Naive thymus-derived CD4-positive, alpha-beta T cell (primary cell): ENCODE results near the gene NOP16. TPM values are rescaled to one million over a fixed set of nuclear protein-coding genes. Genes with fewer than 3 reads are reported as not detected.

ENCODE experiments used
- ATAC-seq: fragments of 150-1000 bp; cut with Tn5 transposase; 2 replicates; pipeline ENCODE4 v1.10.0; 2021; ENCODE audit warnings: mild to moderate bottlenecking, moderate library complexity
- CTCF ChIA-PET: fragments of 350-600 bp; sonication (Branson Sonifier 250); formaldehyde crosslinking; loops from one replicate; lab custom pipeline; 2021; ENCODE audit warnings: antibody characterized with exemption; lab: Charles Lee
- POLR2A ChIA-PET: fragments of 350-600 bp; sonication (Branson Sonifier 250); formaldehyde crosslinking; loops from one replicate; lab custom pipeline; 2021; ENCODE audit warnings: antibody characterized with exemption, inconsistent platforms; lab: Charles Lee
- DNase-seq, 9 donors: peaks; one replicate each; pipeline versions ENCODE4 v3.0.0 to v3.0.0-alpha.2; 2020 to 2022; ENCODE audit warnings: mixed read lengths in 1 of 9
- H3K27ac ChIP-seq: one replicate; pipeline ENCODE4 v1.7.0; 2013; ENCODE audit warnings: mild to moderate bottlenecking, low read depth, low read length, moderate library complexity
- H3K27me3 ChIP-seq, 2 donors: one replicate each; pipeline ENCODE4 v1.7.0; 2013; ENCODE audit warnings: low read length in 2 of 2, mild to moderate bottlenecking in 2 of 2, moderate library complexity in 2 of 2; ENCODE audit not compliant: control insufficient read depth in 2 of 2, insufficient read depth in 2 of 2
- H3K36me3 ChIP-seq, 3 experiments: 1 replicate in 2 of 3; 2 replicates in 1 of 3; pipeline ENCODE4 v1.7.0; 2013; ENCODE audit warnings: low read length in 3 of 3, mild to moderate bottlenecking in 3 of 3, moderate library complexity in 1 of 3; ENCODE audit not compliant: insufficient read depth in 3 of 3, control insufficient read depth in 2 of 3
- H3K4me1 ChIP-seq, 2 donors: one replicate each; pipeline ENCODE4 v1.7.0; 2013; ENCODE audit warnings: low read length in 2 of 2, mild to moderate bottlenecking in 2 of 2, moderate library complexity in 1 of 2; ENCODE audit not compliant: control insufficient read depth in 2 of 2, insufficient read depth in 2 of 2
- H3K4me3 ChIP-seq: 2 replicates; pipeline ENCODE4 v1.7.0; 2013; ENCODE audit warnings: mild to moderate bottlenecking, low read length
- H3K9me3 ChIP-seq, 3 experiments: 1 replicate in 2 of 3; 2 replicates in 1 of 3; pipeline ENCODE4 v1.7.0; 2013; ENCODE audit warnings: low read length in 3 of 3; ENCODE audit not compliant: control insufficient read depth in 2 of 3
- H3K27ac Mint-ChIP-seq, 9 donors: one replicate each; pipeline ENCODE4 v1.8.0; 2020 to 2022; ENCODE audit warnings: mixed read lengths in 9 of 9, mild to moderate bottlenecking in 8 of 9, moderate library complexity in 5 of 9, inconsistent platforms in 2 of 9
- H3K27me3 Mint-ChIP-seq, 5 donors: one replicate each; pipeline ENCODE4 v1.8.0; 2021 to 2022; ENCODE audit warnings: mixed read lengths in 5 of 5, mild to moderate bottlenecking in 1 of 5
- H3K36me3 Mint-ChIP-seq, 5 donors: one replicate each; pipeline ENCODE4 v1.8.0; 2020 to 2022; ENCODE audit warnings: mixed read lengths in 5 of 5, mild to moderate bottlenecking in 3 of 5, inconsistent platforms in 1 of 5
- H3K4me1 Mint-ChIP-seq, 7 donors: one replicate each; pipeline ENCODE4 v1.8.0; 2020 to 2022; ENCODE audit warnings: mixed read lengths in 7 of 7, mild to moderate bottlenecking in 3 of 7, inconsistent platforms in 1 of 7
- H3K4me3 Mint-ChIP-seq, 10 donors: one replicate each; pipeline ENCODE4 v1.8.0; 2020 to 2022; ENCODE audit warnings: mild to moderate bottlenecking in 10 of 10, mixed read lengths in 10 of 10, moderate library complexity in 6 of 10, inconsistent platforms in 2 of 10
- H3K9me3 Mint-ChIP-seq, 11 donors: one replicate each; pipeline ENCODE4 v1.8.0; 2020 to 2022; ENCODE audit warnings: mixed read lengths in 11 of 11, mild to moderate bottlenecking in 4 of 11, inconsistent platforms in 1 of 11, moderate library complexity in 1 of 11
- intact Hi-C, 2 donors: fragments of 100-400 bp; cut with micrococcal nuclease; formaldehyde crosslinking; loops; one replicate each; pipeline ENCODE4 v1.15.1; 2023
- polyA plus RNA-seq, 2 donors: library from polyadenylated mRNA; unstranded; fragments of 300-500 nt; fragmentation: Illumina TruSeq; gene quantifications; one replicate each; pipeline ENCODE4 v1.2.3, GENCODE V29; 2021
- total RNA-seq, 6 experiments: library from RNA in 5 of 6; stranded (reverse) in 5 of 6; gene quantifications; 1 replicate in 5 of 6; 2 replicates in 1 of 6; pipeline ENCODE4 v1.2.3 and lab custom pipeline; 2021 to 2026

Gene NOP16
- total and polyA plus RNA-seq, 7 experiments from 2014 or later: 12.8 to 42.2 (median 22.3) TPM

DNA sequence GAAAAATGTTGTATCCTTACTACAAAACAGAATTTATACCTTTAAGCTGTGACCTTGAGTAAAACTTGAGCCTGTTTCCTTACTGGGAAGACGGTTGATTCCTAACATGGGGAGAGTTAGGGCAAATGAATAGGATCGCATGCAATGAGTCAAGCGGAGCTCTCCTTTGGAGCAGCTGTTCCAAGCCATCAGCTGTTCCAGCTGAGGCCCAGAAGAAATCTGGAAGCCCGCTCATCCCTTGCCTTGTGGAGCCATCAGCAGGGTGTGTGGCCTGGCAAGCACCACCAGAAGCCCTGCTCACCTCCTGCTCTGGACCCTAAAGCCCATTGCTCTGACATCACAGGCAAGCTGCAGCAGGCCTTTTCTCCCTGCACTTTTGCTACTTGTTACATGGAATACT lies 34.9 kb downstream of the NOP16 start:
- no peaks in the 10 kb centered on the region for H3K27me3 Mint-ChIP-seq
- H3K4me3 Mint-ChIP-seq: no peak overlapping the region
- ATAC-seq: no peak
- no peak for DNase-seq
- H3K9me3 Mint-ChIP-seq: no peaks in the 10 kb centered on the region
- H3K36me3 Mint-ChIP-seq: peaks cover 20 to 46% (median 27%) of the 10 kb centered on the region in 5 donors
- POLR2A ChIA-PET: no interaction called here
- Histone ChIP-seq H3K9me3 (no peaks in the 10 kb centered on the region), H3K27me3 (no peaks in the 10 kb centered on the region), H3K36me3 (peaks cover 18 to 82% (median 29%) of the 10 kb centered on the region in 3 experiments), H3K27ac (peak overlapping the region; percentile 30), H3K4me3 (no peak overlapping the region), H3K4me1 (no peaks in the 10 kb centered on the region)
- intact Hi-C loops: no loop called here
- CTCF ChIA-PET: interaction anchor here (0.6 kb wide), 1 partner anchor 110 kb away, joined by 3 read pairs; no protein-coding TSS in a partner anchor
- peak overlapping the region in 2 of 9 donors; percentile 6 to 56 for H3K27ac Mint-ChIP-seq
- H3K4me1 Mint-ChIP-seq: peaks cover 13 to 49% (median 33%) of the 10 kb centered on the region in 7 donors

DNA sequence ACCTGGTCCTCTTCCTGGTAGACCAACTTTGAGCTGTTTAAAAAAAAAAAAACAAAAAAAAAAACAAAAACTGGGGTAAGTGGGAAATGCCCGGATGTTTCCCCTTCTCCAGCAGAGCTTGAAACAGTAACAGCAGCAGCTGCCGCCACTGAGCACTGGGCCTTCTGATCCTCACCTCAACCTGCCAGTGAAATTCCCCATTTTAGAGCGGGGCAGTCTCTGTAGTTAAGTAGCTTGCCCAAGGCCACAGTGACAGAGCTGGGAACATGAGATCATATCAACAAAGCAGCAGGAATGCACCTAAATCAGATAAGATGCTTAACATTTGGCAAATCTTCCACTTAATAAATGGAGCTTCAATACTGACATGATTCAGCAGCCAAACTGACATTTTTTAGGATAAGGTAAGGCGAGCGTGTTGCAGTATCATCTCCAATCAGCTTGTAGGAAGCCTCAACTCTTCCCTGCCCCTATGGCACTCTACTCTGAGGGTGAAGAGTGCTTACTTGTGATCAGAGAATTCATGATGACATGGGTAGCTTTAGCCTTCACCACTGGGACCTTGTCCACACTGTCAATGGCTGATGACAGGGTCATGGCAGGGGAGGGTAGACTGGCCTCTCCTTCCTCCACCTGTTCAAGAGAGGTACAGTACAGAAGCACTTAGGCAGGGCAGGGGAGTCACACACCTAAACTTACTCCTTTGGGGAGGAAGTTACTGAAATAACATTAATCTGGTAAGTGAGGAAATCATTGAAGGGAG lies 36.1 kb downstream of the NOP16 start:
- Mint-ChIP-seq H3K27ac (peak overlapping the region in 7 of 9 donors; percentile 9 to 72 (median 51)), H3K36me3 (peaks cover 20 to 51% (median 28%) of the 10 kb centered on the region in 5 donors)

DNA sequence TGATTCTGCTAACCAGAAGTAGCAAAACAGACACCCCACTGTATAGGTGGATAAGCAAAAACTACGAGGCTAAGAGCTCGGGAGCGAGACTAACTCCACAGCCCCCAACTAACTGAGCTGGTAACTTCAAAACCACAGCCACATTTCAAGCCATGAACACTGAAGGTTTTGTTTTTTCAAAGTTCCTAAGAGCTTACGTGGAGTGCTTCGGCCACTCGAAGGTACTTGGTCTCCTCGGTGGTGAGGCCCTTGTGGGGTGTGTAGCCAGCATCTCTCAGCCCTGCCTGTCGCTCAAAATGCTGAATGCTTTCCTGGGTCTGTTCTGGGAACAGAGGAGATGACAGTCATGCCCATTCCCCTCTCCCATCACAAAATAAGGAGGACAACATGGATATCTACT lies 38.0 kb downstream of the NOP16 start:
- Mint-ChIP-seq H3K36me3 (peaks cover 20 to 64% (median 26%) of the 10 kb centered on the region in 5 donors), H3K4me1 (peaks cover 4 to 28% (median 20%) of the 10 kb centered on the region in 7 donors), H3K27me3 (no peaks in the 10 kb centered on the region), H3K4me3 (no peak overlapping the region), H3K9me3 (no peaks in the 10 kb centered on the region), H3K27ac (peak overlapping the region in 4 of 9 donors; percentile 6 to 68 (median 43))
- ChIA-PET POLR2A (interaction anchor here (0.9 kb wide), 1 partner anchor 120 kb away, joined by 3 read pairs; no protein-coding TSS in a partner anchor), CTCF (no interaction called here)
- Histone ChIP-seq H3K4me1 (no peaks in the 10 kb centered on the region), H3K9me3 (no peaks in the 10 kb centered on the region), H3K27me3 (no peaks in the 10 kb centered on the region), H3K27ac (no peak overlapping the region), H3K4me3 (no peak overlapping the region), H3K36me3 (peaks cover 24 to 97% (median 37%) of the 10 kb centered on the region in 3 experiments)
- no peak for ATAC-seq
- intact Hi-C loops: no loop called here
- no peak for DNase-seq

More for the DNA sequence above, 36.1 kb downstream of the NOP16 start:
- H3K36me3 ChIP-seq: peaks cover 26 to 94% (median 27%) of the 10 kb centered on the region in 3 experiments
- CTCF ChIA-PET: interaction anchor here (1.0 kb wide), 1 partner anchor 8 kb away, joined by 7 read pairs; no protein-coding TSS in a partner anchor
- peak overlapping the region; percentile 10 for H3K27ac ChIP-seq
- ATAC-seq (no peak), DNase-seq (no peak)
- POLR2A ChIA-PET: interaction anchor here (1.4 to 1.5 kb wide), 2 partner anchors 9 to 37 kb away, joined by 3 to 4 read pairs; partner anchors contain the start of gene KIAA1191
- no peaks in the 10 kb centered on the region for H3K27me3 ChIP-seq
- H3K4me3 ChIP-seq: no peak overlapping the region
- no peaks in the 10 kb centered on the region for H3K9me3 ChIP-seq
- intact Hi-C loops: no loop called here
- Mint-ChIP-seq H3K4me1 (peaks cover 9 to 37% (median 26%) of the 10 kb centered on the region in 7 donors), H3K9me3 (no peaks in the 10 kb centered on the region), H3K27me3 (no peaks in the 10 kb centered on the region), H3K4me3 (no peak overlapping the region)
- H3K4me1 ChIP-seq: no peaks in the 10 kb centered on the region

DNA sequence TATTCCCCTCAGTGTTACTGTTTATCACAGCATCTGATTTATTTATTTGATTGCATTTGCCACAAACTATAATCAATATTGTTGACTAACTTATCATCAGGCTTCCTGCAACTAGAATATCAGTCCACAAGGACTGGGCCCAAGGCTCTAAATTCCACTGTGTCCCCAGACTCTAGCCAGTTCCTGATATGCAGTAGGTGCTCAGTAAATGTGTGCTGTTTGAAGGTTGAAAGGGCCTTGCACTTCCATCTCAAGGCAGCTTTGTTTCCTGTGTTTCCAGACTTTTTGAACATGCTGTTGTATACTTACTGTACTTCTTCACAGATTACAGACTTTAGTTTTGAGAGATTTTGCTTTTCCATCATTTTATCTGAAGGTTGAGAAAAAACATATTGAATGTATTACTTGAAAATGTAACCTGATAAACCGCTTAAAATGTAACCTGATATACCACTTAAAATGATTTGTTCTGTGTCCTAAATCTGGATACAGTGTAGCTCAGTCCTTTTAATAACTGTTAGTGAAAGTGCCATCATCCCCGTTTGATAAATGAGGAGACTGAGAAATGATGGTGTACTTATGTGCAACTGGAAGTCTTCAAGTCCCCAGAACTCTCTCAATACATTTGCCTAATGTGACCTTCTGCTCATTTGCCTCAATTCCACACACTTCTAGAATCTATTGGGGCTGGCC lies 45.5 kb downstream of the NOP16 start:
- no peak overlapping the region for H3K27ac ChIP-seq
- peaks cover 2 to 46% (median 6%) of the 10 kb centered on the region in 5 donors for H3K36me3 Mint-ChIP-seq
- intact Hi-C loops: no loop called here
- DNase-seq (no peak), ATAC-seq (no peak)
- CTCF ChIA-PET: no interaction called here
- H3K27me3 ChIP-seq: no peaks in the 10 kb centered on the region
- no peaks in the 10 kb centered on the region for H3K4me1 ChIP-seq
- peaks cover 0 to 41% (median 17%) of the 10 kb centered on the region in 3 experiments for H3K36me3 ChIP-seq
- H3K4me3 Mint-ChIP-seq: no peak overlapping the region
- H3K27me3 Mint-ChIP-seq: no peaks in the 10 kb centered on the region
- H3K4me1 Mint-ChIP-seq: no peaks in the 10 kb centered on the region
- H3K9me3 ChIP-seq: no peaks in the 10 kb centered on the region
- POLR2A ChIA-PET: no interaction called here
- no peak overlapping the region for H3K4me3 ChIP-seq
- H3K27ac Mint-ChIP-seq: peak overlapping the region in 6 of 9 donors; percentile 15 to 75 (median 54)
- H3K9me3 Mint-ChIP-seq: no peaks in the 10 kb centered on the region

DNA sequence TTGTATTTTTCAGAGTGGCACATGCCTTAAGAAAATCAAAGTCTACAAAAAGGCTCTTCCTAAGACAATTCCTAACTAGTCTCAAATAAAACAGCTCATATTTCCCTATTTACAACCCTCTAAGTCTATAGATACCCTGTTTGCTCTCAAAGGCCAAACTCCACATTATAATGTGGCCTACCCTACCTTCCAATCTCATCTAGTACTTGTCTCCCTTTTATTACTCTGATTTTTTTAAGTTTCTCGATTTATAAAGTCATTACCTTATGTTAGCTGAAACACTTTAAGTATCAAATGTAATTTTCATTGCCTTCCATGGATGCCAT lies 46.3 kb downstream of the NOP16 start:
- Mint-ChIP-seq H3K4me3 (no peak overlapping the region), H3K27ac (peak overlapping the region in 8 of 9 donors; percentile 5 to 63 (median 39)), H3K4me1 (no peaks in the 10 kb centered on the region), H3K36me3 (peaks cover 4 to 47% (median 7%) of the 10 kb centered on the region in 5 donors), H3K27me3 (no peaks in the 10 kb centered on the region), H3K9me3 (no peaks in the 10 kb centered on the region)
- no peak overlapping the region for H3K4me3 ChIP-seq
- H3K27ac ChIP-seq: no peak overlapping the region
- H3K27me3 ChIP-seq: no peaks in the 10 kb centered on the region
- H3K4me1 ChIP-seq: no peaks in the 10 kb centered on the region
- peaks cover 0 to 41% (median 11%) of the 10 kb centered on the region in 3 experiments for H3K36me3 ChIP-seq
- CTCF ChIA-PET: no interaction called here
- intact Hi-C loops: no loop called here
- POLR2A ChIA-PET: no interaction called here
- H3K9me3 ChIP-seq: no peaks in the 10 kb centered on the region
- ATAC-seq: no peak
- DNase-seq: no peak

DNA sequence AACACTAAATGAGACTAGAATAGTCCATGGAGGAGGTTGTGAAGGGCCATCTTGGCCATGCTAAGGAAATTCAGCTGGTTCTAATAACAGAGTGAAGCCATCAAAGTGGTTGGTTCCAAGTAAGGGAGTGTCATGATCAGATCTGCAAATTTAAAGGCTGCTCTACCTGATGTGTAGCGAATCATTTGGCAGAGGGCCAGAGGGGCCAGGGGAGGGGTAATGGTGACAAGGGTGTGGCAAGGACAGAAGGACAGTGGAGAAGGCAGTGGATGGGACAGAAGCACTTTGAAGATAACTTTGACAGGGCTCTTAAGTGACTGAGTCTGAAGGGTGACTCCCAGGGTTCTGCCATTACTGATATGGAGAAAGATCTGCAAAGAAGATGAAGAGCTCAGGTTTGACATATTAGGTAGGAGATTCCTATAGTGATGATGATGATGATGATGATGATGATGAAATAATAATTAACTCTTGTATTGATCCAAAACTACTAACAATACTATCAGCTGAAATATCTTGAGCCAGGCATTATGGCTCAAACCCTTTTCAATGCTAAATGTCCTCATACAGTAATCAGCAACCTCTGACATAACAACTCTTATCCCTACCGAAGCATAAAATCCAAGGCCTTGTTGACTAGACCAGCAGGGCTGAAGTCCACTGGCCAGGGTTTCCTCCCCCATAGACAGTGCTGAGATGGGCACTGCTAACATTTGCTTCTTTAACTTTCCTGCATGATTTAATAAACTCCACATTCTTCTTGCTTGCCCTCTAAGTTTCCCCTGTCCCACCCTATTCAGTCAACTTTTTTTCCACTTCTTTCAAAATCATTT lies 46.9 kb downstream of the NOP16 start:
- no peaks in the 10 kb centered on the region for H3K27me3 ChIP-seq
- intact Hi-C loops: no loop called here
- no peaks in the 10 kb centered on the region for H3K27me3 Mint-ChIP-seq
- H3K27ac ChIP-seq: no peak overlapping the region
- peaks cover 6 to 50% (median 13%) of the 10 kb centered on the region in 5 donors for H3K36me3 Mint-ChIP-seq
- H3K4me1 ChIP-seq: no peaks in the 10 kb centered on the region
- H3K4me3 Mint-ChIP-seq: no peak overlapping the region
- H3K9me3 ChIP-seq: no peaks in the 10 kb centered on the region
- DNase-seq: no peak
- CTCF ChIA-PET: no interaction called here
- ATAC-seq: no peak
- no peak overlapping the region for H3K4me3 ChIP-seq
- peaks cover 5 to 40% (median 8%) of the 10 kb centered on the region in 3 experiments for H3K36me3 ChIP-seq
- H3K4me1 Mint-ChIP-seq: no peaks in the 10 kb centered on the region
- POLR2A ChIA-PET: no interaction called here
- H3K27ac Mint-ChIP-seq: peak overlapping the region in 8 of 9 donors; percentile 5 to 72 (median 50)
- no peaks in the 10 kb centered on the region for H3K9me3 Mint-ChIP-seq
